Ishikawa (cell line): Measurements from ENCODE around the gene ASTN1.

Source experiments
- CEBPB ChIP-seq: IDR thresholded peaks from 2 replicates; pipeline ENCODE4 v1.6.1; 2012
- CREB1 ChIP-seq: IDR thresholded peaks from 2 replicates; pipeline ENCODE4 v1.6.1; 2012; ENCODE audit warnings: low read depth
- EGR1 ChIP-seq: IDR thresholded peaks from 2 replicates; pipeline ENCODE4 v1.6.1; 2012
- EP300 ChIP-seq: IDR thresholded peaks from 2 replicates; pipeline ENCODE4 v1.6.1; 2012; ENCODE audit warnings: borderline replicate concordance
- FOXM1 ChIP-seq: IDR thresholded peaks from 2 replicates; pipeline ENCODE4 v1.6.1; 2012; ENCODE audit warnings: low read depth, borderline replicate concordance
- MAX ChIP-seq: IDR thresholded peaks from 2 replicates; pipeline ENCODE4 v1.6.1; 2012
- NFIC ChIP-seq: IDR thresholded peaks from 2 replicates; pipeline ENCODE4 v1.6.1; 2012
- RAD21 ChIP-seq: IDR thresholded peaks from 2 replicates; pipeline ENCODE4 v1.6.1; 2012; ENCODE audit warnings: low read depth
- REST ChIP-seq: IDR thresholded peaks from 2 replicates; pipeline ENCODE4 v1.6.1; 2012; ENCODE audit warnings: low read depth, mild to moderate bottlenecking
- TAF1 ChIP-seq: IDR thresholded peaks from 2 replicates; pipeline ENCODE4 v1.6.1; 2012; ENCODE audit warnings: low read depth, mild to moderate bottlenecking
- TCF12 ChIP-seq: IDR thresholded peaks from 2 replicates; pipeline ENCODE4 v1.6.1; 2012; ENCODE audit warnings: low read depth
- TEAD4 ChIP-seq: IDR thresholded peaks from 2 replicates; pipeline ENCODE4 v1.6.1; 2012
- YY1 ChIP-seq: IDR thresholded peaks from 2 replicates; pipeline ENCODE4 v1.6.1; 2012; ENCODE audit warnings: low read depth
- ZBTB7A ChIP-seq: IDR thresholded peaks from 2 replicates; pipeline ENCODE4 v1.6.1; 2012; ENCODE audit warnings: low read depth
- TF ChIP-seq, protein P1 (sequence below): IDR thresholded peaks from 2 replicates; pipeline ENCODE4 v1.6.1; 2012

Gene ASTN1

GRCh38 chr1:177048314-177049069 lies 116.0 kb downstream of the ASTN1 start:
- TF ChIP-seq REST (no peak), NFIC (no peak), ZBTB7A (no peak), CEBPB (no peak), TAF1 (no peak), EGR1 (no peak), CREB1 (no peak), TEAD4 (no peak), MAX (no peak), TCF12 (no peak), RAD21 (no peak), YY1 (no peak), EP300 (no peak), FOXM1 (no peak)
- TF ChIP-seq, protein P1, sequence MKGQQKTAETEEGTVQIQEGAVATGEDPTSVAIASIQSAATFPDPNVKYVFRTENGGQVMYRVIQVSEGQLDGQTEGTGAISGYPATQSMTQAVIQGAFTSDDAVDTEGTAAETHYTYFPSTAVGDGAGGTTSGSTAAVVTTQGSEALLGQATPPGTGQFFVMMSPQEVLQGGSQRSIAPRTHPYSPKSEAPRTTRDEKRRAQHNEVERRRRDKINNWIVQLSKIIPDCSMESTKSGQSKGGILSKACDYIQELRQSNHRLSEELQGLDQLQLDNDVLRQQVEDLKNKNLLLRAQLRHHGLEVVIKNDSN: no peak

GRCh38 chr1:177045151-177045550 lies 119.4 kb downstream of the ASTN1 start:
- no peak for TF ChIP-seq TAF1
- no peak for TF ChIP-seq CREB1
- no peak for TF ChIP-seq EGR1
- TF ChIP-seq RAD21: no peak
- no peak for TF ChIP-seq ZBTB7A
- TF ChIP-seq FOXM1: no peak
- TF ChIP-seq EP300: no peak

DNA sequence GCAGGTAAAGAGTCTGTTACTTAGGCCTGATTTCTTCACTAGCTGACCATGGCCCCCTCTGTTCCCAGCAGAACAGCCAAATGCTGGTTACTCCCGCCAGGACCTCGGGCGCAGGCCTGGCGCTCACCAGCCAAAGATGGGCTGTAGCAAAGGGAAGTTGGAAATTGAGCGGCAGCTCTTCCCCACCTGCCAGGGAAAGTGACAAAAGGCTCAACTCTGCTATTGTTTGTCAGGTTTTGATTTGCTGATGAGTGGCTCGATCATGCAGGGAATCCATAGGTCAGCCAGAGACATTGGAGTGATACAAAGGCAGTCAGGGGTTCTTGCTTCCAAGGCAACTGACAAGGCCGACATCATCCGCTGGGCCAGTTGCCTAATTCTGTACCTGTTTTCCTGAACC lies 120.1 kb downstream of the ASTN1 start:
- no peak for TF ChIP-seq NFIC
- TF ChIP-seq ZBTB7A: no peak
- no peak for TF ChIP-seq CREB1
- no peak for TF ChIP-seq TCF12
- TF ChIP-seq TEAD4: no peak
- TF ChIP-seq REST: no peak

DNA sequence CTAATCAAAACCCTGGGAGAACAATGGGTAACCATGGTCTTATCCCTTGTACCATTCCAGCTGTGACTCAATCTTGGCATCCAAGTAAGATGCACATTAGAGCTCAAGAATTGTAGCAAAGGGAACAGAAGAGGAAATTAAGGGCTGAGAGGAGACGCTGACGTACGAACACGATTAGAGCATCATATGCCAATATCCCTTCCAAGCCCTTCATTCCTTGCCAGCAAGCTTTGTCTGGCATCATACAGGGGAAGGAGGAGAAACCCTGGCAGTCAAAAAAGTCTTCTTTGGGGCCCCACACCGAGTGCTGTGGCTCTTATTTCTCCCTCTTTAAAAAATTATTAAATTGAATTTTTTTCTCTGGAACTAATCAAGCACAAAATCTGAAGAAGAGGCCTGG lies 120.9 kb downstream of the ASTN1 start:
- TF ChIP-seq TAF1 (no peak), CEBPB (no peak), RAD21 (no peak), FOXM1 (no peak), ZBTB7A (no peak)

DNA sequence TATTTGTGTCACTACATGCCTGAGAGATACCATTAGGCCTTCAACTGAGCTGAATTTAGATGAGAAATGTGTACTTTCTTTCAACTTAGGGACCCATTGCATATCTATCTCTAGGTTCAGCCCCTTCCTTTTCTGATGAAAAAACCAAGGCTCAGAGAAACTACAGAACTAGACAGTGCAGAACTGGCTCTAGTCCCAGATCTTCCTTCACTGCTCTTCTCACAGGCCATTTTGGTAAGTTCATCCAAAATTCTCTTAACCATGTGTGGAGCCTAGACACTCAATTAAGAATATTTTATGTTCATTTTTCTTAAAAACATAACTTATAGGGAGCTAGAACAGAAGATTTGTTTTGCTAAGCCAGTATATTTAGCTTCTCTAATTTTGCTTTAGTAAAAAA lies 128.9 kb downstream of the ASTN1 start:
- no peak for TF ChIP-seq ZBTB7A

- TF ChIP-seq ZBTB7A: no peak
- no peak for TF ChIP-seq NFIC
- no peak for TF ChIP-seq EP300
- TF ChIP-seq FOXM1: no peak
- no peak for TF ChIP-seq MAX
- no peak for TF ChIP-seq YY1
- TF ChIP-seq EGR1: no peak
- TF ChIP-seq CREB1: no peak
- TF ChIP-seq TAF1: no peak
- TF ChIP-seq CEBPB: no peak
- TF ChIP-seq, protein P1: no peak
These were observed 130.9 kb downstream of the ASTN1 start for GRCh38 chr1:177033628-177034027.

GRCh38 chr1:177032434-177032833 lies 132.1 kb downstream of the ASTN1 start:
- TF ChIP-seq FOXM1 (no peak), EGR1 (no peak), MAX (no peak), TCF12 (no peak), CREB1 (no peak), TEAD4 (no peak), TAF1 (no peak), REST (no peak), RAD21 (no peak)
- TF ChIP-seq, protein P1: no peak
